ENCODE data around the gene PLCXD1. TPM values are rescaled to one million over a fixed set of nuclear protein-coding genes. Genes with fewer than 3 reads are reported as not detected.
"Not testable (repeated sequence)": the region's sequence is repeated elsewhere in the genome, so short reads cannot be mapped to it uniquely, and the experiment has no call there.

The PLCXD1 gene
- total RNA-seq, 1 donor from 2014 or later: 34.8 TPM

DNA sequence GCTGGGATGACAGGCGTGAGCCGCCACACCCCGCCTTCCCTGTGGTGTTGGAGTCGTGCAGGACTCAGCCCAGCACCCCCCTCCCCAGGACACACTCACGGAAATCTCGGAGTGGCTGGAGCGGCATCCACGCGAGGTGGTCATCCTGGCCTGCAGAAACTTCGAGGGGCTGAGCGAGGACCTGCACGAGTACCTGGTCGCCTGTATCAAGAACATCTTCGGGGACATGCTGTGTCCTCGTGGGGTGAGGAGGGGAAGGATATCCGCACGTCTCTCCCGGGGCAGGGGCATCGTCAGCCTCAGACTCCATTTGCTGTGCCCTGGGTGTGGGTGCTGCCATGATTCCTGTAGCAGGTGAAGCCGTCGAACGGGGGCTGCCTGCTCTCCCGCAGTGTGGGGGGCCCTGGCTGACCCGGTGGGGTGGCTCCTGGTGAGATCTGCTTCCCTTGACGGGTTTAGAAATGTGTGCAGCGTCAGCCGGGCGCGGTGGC is 10.3 kb downstream of the PLCXD1 start:
- DNase-seq (ENCODE audit: low spot score): no peak

- no peak for DNase-seq (ENCODE audit: low spot score)
Measured at GRCh38 chrX:292900-293897, 12.0 kb downstream of the PLCXD1 start.

DNA sequence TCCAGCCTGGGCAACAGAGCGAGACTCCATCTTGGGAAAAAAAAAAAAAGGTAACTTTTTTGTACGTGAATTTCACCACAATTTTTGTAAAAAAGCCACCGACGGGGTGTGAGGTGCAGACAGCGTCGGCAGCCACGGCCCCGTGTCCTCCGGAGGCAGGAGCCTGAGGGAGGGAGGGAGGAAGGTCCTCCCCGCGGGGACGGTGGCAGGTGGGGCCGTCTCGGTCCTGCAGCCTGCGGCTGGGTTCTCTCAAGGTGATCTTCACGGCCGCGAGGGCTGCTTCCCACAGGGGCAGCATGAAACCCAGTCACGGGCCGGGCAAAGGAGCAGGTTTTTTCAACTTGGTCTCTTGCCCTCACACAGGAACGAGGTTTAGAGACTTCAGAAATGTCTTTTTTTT is 14.0 kb downstream of the PLCXD1 start:
- DNase-seq (ENCODE audit: low spot score): no peak

GRCh38 chrX:298993-299392 is 17.8 kb downstream of the PLCXD1 start:
- DNase-seq (ENCODE audit: low spot score): no peak

DNA sequence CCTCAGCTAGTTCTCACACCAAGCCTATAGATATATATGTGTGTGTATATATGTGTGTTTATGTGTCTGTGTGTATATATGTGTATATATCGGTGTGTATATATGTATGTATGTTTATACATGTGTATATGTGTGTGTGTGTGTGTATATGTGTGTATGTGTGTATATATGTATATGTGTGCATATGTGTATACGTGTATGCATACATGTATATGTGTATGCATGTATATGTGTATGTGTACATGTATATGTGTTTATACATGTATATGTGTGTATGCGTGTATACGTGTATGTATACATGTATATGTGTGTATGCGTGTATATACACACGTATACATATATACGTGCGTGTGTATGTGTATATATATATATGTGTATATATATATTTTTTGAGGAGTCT is 19.2 kb downstream of the PLCXD1 start:
- DNase-seq (ENCODE audit: low spot score): no peak

GRCh38 chrX:302975-303374 is 21.8 kb downstream of the PLCXD1 start:
- DNase-seq (ENCODE audit: low spot score): no peak

- DNase-seq (ENCODE audit: low spot score): not testable (repeated sequence)
Measured at GRCh38 chrX:305781-306613, 24.8 kb downstream of the PLCXD1 start.

DNA sequence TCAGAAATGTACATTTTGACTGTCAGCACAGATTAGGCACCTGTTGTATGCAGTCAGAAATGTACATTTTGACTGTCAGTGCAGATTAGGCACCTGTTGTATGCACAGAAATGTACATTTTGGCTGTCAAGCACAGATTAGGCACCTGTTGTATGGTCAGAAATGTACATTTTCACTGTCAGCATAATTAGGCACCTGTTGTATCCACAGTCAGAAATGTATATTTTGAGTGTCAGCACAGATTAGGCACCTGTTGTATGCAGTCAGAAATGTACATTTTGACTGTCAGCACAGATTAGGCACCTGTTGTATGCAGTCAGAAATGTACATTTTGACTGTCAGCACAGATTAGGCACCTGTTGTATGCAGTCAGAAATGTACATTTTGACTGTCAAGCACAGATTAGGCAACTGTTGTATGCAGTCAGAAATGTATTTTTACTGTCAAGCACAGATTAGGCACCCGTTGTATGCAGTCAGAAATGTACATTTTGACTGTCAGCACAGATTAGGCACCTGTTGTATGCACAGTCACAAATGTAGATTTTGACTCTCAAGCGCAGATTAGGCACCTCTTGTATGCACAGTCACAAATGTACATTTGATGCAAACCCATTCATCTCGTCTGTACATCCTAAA is 25.6 kb downstream of the PLCXD1 start:
- DNase-seq (ENCODE audit: low spot score): not testable (repeated sequence)

DNA sequence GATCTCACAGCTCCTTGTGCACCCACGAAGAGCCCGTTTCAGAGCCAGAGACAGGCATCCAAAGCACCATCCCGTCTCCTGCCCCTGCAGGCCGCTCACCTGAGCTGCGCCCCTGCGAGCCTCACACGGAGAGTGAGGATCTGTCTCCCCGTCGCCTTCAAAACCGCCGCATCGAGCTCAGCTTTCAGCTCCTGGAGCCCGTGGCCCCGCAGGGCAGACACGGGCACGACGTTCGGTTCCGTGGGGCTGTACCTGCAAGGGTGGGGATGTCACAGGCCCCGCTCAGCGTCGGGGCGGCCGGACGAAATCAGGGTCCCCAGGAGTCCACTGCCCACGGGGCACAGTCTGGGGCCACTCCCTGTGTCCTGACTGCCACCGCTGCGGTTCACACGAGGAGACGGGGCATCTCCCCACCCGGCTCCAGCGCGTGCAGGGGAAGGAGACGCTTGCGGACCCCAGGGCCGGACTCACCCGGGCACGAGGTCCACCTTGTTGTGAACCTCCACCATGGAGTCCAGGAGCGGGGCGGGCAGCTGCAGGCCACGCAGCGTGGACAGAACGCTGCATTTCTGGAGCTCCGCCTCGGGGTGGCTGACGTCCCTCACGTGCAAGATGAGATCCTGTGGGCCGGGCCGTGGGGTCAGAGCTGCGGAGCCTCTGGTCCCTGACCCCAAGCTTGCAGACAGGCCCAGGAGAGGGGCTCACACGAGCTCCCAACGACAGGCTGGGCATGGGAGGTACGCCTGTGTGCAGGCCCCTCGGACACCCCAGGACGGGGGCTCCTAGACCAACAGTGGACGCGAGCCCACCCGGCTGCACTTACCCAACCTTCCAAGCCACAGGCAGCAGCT is 26.3 kb downstream of the PLCXD1 start:
- DNase-seq (ENCODE audit: low spot score): no peak

- DNase-seq (ENCODE audit: low spot score): no peak
Measured at GRCh38 chrX:308821-309520, 27.8 kb downstream of the PLCXD1 start.

DNA sequence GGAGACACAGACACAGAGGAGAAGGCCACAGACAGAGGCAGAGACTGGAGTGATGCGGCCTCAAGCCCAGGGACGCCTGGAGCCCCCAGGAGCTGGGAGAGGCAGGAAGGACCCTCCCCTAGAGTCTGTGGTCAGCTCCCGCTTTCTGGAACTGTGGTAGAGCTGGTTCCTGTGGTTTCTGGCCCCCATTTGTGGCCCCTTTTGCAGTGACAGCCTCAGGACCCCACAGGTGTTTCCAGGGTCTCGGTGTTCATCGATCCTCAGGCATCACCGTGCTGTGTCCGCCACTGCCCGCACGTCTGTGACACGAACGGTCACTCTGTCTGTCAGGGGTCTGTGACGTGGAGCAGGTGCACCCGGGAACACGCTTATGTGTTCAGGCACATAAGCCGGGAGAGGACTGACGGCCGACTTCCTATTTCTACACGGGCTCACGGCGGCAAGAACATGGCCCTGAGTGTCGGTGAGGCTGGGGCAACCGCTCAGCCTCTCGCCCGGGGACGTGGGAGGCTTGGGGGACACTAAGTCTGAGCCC is 29.5 kb downstream of the PLCXD1 start:
- no peak for DNase-seq (ENCODE audit: low spot score)

DNA sequence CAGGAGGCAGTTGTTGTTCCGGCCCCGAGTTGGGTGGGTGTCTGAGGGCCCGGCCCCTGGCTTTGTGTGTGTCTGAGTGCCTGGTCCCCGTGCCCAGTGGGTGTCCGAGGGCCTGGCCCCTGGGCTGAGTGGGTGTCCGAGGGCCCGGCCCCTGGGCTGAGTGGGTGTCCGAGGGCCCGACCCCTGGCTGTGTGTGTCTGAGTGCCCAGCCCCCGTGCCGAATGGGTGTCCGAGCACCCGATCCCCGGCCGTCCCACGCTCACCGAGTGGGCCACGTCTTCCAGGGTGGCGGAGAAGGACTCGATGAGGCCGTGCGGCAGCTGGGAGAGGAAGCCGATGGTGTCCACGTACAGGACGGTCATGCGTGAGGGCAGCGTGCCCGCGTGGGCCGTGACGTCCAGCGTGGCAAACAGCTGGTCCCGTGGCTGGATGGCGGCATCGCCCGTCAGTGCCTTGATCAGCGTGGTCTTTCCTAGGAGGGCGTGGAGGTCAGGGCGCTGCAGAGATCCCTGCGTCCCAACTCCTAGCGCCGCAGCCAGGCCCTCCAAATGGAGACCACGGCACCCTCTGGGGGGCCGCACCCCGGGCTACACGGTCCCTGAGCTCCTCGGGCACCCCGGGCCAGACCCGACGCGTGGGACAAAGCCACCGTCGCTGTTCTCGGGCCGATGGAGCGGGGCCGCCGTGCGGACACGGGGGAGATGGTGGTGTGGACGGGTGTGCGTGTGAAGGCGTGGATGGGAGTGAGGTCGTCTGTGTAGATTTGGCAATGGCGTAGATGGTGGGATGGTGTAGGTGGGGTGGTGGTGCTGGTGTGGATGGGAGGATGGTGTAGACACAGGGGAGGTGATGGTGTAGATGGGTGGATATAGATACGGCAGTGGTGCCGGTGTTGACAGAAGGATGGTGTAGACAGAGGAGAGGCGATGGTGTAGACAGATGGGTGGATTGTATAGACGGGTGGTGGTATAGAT is 30.3 kb downstream of the PLCXD1 start:
- no peak for DNase-seq (ENCODE audit: low spot score)

DNA sequence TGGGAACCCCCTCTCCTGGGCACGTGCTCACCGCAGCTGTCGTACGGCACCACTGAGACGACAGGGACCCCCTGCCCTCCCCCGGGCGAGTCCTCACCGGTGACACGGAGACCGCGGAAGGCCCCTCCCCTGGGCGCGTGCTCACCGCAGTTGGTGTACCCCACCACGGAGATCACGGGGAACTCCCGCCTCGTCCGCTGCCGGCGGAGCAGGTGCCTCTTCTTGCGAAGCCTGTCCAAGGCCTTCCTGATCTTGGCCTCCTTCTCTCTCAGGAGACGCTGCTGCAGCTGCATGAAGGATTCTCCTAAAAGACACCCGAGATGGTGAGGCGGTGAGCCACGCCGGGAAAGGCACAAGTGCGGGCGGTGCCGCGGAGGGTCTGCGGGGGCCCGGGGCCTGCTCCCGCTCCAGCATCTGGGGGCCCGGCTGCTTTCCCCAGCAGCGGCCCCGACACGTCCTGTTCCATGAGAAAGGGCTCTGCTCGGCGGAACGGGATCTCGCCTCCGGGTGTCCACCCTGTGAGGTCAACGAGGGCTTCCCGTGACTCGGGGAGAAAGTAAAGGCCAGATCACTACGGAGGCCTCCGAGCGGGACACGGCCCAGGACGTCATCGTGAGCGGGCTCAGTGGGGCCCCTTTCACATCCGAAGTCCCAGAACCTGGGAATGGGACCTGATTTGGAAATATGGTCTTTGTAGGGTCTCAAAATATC is 31.6 kb downstream of the PLCXD1 start:
- DNase-seq (ENCODE audit: low spot score): no peak

DNA sequence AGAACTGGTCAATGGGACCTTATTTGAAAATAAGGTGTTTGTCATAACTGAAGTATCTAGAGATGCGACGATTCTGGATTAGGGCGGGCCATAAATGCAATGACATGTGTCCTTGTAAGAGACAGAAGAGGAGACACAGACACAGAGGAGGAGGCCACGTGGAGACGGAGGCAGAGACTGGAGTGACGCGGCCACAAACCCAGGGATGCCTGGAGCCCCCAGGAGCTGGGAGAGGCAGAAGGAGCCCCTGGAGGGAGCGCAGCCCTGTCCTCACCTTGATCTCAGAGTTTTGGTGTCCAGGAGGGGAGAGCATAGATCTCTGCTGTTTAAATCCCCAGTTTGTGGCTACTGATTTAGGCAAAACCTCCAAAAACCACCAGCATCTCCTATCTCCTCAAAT is 32.4 kb downstream of the PLCXD1 start:
- no peak for DNase-seq (ENCODE audit: low spot score)

DNA sequence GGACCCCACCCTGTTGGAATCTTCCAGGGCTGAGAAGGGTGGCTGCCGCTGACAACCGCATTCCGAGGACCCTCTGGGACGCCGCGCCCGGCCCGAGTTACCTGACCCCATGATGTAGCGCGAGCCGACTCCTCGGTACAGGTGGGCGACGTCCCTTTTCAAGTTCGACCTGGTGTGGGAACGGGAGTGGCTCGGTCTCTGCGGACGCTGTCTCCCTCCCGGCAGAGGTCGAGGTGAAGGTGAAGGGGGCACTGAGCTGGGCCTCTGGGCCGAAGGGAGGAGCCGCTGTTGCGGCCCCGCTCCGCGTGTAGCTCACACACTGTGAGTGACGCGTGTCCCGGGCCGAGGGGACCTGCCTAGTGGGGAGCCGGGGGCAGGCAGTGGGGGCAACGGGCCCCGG is 32.9 kb downstream of the PLCXD1 start:
- no peak for DNase-seq (ENCODE audit: low spot score)

DNA sequence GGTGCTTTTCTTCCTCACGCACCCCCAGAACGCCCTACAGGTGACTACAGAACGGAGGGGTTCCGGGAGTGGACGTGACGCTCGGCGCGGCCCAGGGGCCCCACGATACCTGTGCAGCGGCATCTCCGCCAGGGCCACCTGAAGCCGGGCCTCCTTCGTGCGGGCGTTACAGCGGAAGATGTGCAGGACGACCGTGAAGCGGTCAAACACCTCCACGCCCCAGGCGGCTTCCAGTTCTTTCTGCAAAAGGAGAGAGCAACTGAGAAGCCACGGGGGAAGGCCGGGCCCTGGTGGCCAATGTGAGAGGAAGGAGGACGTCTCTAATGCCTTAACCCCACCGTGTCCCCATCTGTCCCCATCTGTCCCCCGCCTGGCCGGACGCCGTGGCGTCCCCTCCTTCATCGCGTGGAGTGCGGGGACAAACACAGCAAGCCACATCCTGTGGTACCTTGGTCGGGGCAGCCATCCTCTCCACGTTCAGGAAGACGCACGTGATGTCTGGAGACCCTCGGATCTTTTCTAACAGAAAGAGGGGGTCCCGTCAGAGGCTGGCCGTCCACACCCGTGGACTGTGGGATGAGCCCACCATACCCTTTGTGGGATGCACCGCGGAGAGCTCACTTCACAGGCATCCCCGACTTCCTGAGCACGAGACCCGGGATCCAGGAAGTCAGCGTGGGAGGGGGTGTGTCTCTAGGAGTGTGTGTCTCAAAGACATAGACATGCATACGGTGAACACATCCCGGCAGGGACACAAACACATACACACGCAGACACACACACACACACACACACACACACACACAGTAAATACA is 33.8 kb downstream of the PLCXD1 start:
- no peak for DNase-seq (ENCODE audit: low spot score)

Measured in mucosa of gallbladder (tissue), 1 donor.